Iris pigment epithelial cell (primary cell): ENCODE results near the gene CRNKL1.

Source experiments
- DNase-seq: peaks from one replicate; pipeline ENCODE4 v3.0.0-alpha.2; 2011; ENCODE audit warnings: low read depth

Gene CRNKL1

DNA sequence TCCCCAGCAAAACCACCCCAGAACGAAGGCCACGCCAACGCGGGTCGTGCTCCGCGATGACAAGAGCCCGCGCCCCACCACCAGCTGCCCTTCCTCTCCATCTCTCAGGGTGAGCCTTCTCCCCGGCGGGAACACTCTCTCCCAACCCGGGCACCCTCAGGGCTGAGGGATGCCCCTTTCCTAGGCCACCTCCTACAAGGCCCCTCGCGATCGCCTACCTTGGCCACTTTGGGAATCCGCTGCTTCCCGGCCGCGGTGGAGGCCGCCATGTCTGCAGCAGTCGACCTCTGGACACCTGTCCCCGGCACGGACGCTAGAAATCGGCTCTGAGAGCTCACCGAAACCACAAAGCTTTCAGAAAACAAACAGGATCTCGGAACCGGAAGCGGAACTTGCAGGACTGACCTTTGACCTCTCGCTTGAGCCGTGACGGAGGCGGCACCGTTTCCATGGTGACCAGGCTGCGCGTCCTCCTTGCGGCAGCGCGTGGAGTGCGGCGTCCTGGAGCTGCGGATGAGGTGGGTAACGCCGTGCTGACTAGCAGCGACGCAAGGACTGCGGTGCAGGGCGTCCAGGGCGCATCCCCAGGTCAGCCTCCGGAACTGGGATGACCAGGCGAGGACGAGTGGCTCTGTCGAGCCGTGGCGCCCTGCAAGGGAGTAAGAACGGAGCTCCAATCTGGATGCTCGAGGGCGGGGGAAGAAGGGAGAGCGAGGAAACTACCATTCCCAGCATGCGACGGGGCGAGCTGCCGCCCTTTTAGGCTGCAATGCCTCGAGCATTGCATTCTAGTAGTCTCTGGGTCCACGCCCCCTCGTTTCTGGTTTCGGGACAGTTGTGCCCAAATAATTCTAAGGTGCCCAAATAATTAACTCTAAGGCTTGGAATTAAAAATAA, at the start of gene CRNKL1, which contains the start of gene CFAP61:
Gene CRNKL1, minus strand, starts transcription at position 393 of the 897 bp plus-strand sequence. Its CDS starts 124 bp downstream, at position 269.
Gene CFAP61, plus strand, starts transcription at position 459 of the 897 bp plus-strand sequence. CDS start 4,122 bp downstream, outside the sequence.
- peak; percentile 97 for DNase-seq

DNA sequence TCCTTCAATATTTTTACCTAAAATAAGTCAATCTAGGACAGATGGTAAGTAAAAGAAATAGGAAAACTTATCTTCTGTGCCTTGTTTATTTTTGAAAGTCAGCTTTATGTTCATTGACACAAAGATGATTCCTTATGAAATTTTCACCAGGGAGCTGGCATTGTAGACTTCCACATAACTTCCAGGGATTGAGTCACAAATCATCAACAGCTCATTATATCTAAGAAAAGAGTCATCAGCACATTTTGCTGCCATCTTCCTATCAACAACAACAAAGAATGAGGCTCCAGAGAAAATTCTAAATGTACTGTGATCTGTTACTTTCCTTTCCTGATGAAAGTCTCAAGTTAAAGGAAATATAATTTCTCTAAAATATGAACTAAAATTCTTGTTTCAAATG, 48.6 kb upstream of the CRNKL1 start:
- no peak for DNase-seq

DNA sequence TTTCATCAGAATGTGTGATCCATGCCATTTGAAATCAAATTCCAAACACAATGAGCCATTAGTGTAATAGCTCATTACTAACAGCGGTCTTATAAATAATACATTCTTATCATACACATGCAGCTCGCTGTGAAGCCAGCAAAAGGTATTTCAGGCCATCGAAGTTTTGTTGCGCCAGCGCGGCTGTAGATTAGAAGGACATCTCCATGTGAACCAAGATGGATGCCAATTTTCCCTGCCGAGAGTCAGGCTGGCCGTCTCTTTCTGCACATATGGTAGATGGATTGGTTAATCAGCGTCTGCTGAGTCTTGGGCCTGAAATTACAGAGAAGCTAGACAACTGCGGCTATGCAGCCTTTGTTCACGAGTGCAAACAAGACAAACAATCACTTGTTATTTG, 44.2 kb upstream of the CRNKL1 start:
- DNase-seq, result no peak

DNA sequence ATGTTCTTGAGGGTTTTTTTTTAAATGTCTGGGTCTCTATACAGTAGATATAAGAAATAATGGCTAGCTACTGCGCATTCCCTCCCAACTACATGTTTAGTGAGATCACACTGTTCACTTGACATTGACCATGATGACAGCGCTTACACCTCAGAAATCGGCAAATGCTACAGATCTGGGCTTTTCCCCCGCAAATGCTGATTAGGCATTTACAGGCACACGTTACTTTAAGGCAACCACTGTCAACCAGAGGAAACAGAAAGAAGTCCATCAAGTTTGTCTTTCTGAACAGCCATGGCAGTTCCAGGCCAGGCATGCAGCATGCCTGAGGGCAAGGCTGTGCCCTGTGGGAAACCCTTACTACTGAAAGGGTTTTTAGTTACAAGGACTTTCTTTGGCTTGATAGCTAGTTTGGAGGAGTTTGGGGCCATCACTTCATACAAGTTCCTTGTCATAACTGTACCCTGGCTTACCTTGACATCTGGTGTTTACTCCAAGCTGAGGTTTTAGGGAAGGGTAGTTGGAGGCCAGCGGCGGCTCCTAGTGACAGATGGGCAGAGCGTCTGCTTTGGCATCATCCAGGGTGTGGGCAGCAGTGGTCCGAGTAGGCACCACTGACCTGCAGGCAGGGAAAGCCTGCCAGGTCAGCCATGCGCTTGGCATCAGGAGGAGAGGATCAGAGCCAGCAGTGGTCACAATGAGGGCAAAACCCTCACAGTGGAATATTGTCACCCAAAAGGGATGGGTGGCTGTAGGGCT, 43.0 kb upstream of the CRNKL1 start:
- DNase-seq, result no peak

DNA sequence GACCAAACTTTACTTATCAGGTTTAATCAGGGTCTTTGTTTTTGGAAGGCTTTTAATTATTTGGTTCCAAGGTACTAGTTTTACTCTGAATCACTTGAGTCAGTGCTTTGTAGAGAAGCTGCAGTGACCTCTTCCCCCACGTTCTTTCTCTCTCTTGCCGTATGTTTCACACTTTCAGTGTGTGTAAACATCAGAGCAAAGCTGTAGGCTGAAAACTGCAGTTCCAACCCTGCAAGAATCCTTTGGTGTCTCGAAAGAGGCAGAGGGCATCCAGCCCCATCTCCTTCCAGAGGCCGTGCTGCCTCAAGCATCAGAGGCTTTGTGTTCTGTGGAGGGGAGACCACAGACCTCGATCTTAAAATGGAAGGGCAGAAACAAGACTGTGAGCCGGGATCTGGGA, 42.1 kb upstream of the CRNKL1 start:
- DNase-seq, result no peak

DNA sequence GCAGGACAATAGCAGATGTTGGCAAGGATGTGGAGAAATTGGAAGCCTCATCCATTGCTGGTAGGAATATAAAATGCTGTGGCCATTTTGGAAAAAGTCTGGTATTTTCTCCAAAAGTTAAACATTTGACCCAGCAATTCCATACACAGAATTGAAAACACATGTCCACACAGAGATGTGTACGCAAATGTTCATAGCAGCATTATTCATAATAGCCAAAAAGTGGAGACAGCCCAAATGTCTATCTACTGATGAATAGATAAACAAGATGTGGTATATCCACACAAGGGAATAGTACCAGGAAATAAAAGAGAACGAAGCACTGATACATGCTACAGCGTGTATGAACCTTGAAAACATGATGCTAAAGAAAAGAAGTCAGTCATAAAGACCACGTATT, 40.6 kb upstream of the CRNKL1 start:
- no peak for DNase-seq

DNA sequence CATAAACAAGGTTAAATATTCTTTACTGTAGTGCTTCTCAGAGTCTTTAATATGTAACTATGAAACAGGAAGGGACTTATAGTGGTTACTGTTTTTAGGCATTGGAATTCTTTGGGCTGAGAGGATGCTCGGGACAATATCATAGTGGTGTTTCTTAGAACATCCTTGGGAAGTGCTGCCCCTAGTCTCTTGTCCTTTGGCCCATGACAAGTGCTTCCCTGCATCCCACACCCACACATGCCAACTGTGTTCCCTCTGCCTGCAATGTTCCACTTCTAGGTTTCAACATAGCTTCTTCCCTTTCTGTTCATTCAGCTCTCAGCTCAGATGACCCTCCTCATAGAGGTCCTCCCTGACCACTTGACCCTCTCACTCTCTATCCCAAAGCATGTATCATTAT, 37.7 kb upstream of the CRNKL1 start:
- DNase-seq, result no peak

DNA sequence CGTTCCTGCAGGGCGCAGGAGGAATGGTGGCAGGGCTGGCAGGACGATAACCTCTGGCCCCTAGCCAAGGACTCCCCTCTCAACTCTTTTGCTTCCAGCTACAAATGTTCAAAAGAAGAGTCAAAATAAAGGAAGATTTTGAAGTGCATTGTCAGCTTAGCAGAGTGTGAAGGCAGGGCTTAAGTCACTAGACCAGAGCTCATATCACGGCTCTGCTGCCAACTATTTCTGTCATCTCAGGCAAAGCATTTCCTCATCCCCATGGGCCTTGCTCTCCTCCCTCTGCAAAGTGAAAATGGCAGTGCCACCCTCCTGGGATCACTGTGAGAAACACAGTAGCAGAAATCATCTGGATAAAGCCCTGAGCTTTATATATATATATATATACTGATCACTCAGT, 36.8 kb upstream of the CRNKL1 start:
- no peak for DNase-seq

DNA sequence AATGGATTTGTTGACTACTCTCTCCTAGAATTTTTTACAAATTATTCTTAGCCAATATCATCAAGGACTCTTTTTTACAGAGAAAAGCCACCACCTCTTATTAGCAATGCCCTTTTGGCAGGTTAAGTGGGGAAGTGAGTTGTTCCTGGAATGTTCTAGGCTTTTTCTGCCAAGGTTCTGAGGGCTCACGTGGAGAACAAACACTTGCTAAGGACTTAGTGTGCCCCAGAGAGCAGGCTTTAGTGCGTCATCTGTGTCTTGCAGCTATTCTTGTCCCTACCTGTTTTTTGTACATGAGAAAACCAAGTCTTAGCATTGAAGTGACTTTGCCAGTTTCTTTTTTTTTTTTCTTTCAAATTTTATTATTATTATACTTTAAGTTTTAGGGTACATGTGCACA, 33.5 kb upstream of the CRNKL1 start:
- DNase-seq, result no peak

DNA sequence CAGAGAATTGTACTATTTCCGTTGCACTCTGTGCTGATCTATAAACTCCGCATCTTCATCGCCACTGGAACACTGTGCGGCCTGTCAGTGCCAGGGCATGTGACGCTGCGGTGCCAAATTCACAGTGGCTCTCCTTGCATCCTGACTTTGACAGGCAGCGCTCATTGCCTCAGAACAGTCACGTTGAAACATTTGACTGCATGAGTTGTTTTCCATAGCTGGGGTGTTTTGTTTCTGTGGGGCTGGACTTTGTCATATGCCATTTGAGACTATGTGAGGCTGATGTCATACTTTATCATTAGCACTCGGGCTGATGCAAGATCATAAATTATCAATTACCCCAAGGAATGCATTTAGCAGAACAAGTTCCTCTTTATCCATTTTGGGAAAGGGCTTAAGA, 32.8 kb upstream of the CRNKL1 start:
- no peak for DNase-seq

DNA sequence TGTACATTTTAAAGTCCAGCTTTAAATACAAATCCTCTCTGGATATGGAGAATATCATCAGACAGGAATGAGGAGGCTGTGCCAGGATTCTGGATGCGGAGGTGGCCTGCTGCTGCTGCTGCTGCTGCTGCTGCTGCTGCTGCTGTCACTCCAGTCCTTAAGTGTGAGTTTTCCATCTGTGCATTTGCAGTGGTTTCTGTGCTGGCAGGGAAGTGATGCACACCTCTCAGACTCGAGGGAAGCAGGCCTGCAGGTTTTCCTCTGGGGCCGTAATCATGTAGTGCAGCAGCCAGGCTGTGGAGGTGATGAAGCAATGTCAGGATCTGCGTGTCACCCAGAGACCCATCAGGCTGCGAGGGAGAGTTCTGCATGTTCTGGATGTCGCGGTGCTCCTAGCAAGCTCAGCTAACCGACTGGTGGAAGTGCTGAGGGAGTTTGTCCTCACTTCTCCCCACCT, 32.1 kb upstream of the CRNKL1 start:
- no peak for DNase-seq

DNA sequence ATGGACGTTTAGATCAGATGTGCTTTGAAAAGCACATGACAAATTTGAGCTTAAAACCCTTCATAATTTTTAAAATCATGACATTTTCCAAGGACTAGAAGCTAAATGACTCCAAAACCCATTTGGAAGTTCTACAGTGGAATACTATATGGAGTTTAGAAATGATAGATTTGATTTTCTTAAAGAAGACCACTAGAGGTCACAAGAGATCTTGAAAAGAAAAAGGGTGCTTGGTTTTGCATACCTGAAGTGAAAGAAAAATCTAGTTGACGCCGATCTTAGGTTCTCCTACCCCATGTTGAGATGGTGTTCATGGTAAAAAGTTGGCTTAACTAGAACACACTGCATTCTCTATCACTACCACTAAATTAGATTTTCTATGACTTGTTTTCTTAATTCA, 31.5 kb upstream of the CRNKL1 start:
- peak; percentile 22 for DNase-seq

DNA sequence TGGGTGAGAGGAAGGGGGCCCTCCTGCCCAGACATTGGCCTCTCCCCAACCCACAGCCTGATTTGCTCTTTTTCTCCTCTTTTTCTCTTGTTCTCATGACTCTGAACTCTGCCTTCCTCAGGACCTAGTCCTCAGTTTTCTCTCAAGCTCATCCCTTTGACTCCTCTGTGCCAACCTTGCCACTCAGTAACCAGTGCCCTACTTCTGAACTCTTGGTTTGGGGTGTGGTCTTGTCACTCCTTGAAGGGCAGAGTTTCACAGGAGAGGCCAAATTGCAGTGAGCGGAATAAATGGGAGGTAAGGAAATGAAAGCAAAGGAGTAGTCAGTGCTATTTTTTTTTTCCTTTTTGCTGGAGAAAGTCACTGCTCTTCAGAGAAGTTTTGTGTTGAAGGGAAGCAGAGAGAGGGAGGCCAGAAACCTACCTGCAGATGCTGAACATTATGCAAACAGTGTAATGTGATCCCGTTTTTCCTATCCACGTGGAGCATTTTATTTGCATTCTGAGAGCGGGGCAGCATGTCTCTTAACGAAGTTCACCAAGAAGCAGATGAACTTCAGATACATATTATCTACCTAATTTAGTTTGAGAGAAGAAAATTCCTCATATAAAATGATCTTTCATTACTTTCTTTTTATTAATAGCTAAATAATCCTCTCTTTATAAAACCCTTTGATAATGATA, 27.0 kb upstream of the CRNKL1 start:
- DNase-seq, result no peak

DNA sequence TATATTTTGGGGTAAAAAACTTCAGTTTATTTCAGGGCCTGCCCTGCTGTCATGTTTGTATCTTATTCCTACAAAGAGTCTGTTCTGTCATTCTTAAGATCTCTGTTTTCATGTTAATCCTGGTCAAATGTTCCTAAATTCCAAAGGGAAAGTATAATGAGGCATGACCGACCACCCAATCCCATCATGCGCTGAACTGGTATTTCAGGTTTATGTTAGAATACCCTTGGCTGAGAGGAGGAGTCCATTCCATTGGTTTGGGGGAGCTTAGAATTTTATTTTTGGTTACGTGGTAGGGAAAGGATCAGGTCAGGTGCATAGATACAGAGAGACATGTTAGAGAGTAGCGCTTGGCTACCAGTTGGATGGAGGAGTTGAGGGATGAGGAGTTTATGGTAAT, 25.8 kb upstream of the CRNKL1 start:
- DNase-seq, result no peak

DNA sequence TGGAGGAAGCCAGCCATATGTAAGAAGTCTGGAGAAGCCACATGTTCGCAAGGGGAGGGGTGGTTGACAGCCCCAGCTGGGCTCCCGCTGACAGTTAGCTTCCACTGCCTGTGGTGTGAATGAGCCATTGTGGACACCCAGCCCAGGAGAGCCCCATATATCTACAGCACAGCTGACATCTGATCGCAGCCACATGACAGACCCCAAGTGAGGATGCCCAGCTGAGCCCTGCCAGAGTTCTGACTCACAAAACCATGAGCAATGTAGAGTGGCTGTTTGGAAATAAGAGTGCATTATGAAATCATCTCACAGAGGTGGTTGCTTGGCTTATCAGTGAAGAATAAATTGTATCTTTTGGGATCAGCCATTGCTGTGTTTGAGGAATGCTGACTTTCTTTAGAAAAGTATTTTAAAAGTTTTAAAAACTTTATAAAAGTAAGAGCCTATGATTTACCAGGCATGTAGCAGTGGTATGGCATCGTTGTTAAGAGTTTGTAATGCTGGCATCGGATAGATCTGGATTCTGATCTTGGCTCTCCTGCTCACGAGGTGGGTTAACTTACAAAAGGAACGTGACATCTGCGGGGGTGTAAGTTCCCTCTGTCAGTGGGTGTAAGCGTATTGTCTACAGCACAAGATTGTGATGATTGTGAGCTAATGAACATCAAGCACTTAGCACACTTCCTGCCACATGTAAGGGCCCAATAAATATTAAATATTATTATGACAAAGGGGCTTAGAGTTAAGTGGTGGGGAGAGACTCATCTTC, 24.2 kb upstream of the CRNKL1 start:
- peak; percentile 65 for DNase-seq

DNA sequence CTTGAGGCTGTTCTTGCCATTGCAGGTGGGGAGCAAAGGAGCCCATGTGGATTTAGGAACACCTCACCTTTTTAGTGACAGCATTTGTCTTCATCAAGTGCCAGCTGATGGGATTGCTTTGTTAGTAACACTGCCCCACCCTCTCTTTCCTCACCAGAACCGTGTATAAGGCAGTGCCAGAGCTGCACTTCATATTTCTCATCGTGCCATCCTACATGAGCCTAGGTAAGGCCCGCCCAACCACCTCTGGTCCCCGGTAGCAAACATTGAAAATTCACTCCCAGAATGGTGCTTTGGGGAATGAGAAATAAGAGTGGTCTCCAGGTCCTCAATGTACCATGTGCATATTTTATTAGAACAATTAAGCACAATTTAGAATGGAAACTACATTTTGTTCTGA, 22.8 kb upstream of the CRNKL1 start:
- no peak for DNase-seq

DNA sequence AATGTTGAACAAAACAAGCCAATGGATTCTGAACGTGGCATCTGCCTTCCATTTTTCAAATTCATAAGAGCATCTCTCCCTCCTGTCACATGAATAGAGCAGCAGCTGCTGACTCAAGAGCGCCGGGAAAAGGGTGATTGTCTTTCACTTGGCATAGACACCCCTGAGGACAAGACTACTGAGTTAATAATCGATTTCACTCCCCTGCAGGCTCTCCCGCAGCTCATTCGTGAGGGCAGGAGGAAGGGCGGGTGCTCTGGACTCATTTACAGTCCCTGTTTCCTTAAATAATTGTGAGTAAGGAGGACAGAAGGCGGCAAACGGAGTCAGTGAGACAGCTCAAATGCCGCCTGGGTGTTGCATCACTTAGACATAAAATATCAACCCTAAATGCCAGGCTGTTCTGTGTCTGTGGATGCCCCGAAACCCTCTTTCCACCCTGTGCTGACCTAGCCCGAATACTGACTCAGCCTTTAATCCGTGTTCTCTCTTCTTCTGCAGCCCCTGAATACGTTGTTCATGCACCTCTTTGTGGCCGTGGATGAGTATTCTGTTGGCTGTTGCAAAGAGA, 21.6 kb upstream of the CRNKL1 start:
- DNase-seq, result no peak

DNA sequence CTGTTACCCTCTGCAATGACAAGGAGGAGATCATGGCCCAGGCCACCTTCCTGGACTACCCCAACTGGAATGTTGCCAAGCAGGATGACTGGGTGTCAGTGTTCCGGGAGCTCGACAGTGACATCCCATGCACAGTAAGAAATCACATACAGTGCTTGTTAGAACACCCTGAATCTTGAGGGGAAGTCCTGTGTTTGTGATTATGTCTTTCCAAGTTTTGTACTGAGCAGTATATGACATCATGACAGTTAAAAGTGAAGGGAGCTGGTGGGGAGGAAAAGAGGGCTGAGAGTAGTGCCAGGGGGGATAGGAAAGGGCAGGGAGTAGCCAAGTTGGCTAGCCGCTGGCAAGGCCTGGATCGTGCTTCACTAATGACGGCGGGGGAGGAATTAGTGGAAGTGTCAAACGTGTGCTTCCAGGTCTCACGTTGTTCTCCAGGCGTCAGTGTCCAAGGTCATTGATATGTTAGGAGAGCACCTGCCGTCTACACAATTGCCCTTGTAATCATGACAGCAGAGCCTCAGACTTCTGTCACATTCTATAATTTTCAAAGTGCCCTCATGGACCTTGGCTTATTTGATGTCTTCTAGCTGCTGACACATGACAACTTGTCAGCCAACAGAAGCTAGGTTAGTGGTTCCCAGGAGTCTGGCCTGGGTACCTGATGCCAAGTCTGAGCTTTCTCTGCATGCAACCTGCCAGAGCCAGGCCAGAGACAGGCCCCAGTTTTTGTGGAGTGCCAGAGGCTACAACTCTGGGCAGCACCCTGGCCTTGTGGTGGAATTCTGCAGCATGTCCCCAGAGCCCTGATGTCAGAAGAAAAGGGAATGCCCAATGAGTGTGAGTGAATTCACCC, 18.8 kb upstream of the CRNKL1 start:
- DNase-seq, result no peak

DNA sequence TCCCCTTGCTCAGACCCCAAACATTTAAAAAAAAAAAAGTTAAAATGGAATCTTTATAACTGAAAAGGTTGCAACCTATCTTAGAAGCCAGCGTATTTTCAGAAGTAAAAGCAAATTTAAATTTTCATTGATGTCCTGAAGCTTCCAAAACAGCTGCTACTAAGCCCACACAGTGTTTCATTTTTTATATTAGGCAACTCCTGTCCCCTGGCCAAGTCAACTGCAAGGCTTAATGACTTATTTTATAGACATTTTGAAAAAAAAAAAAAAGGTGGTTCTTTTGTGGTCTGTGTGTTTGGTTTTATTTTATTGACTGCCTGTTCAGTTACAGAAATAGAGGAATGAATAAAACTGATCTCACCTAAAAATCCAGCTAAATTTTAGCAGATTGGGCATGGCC, 13.1 kb upstream of the CRNKL1 start:
- no peak for DNase-seq

DNA sequence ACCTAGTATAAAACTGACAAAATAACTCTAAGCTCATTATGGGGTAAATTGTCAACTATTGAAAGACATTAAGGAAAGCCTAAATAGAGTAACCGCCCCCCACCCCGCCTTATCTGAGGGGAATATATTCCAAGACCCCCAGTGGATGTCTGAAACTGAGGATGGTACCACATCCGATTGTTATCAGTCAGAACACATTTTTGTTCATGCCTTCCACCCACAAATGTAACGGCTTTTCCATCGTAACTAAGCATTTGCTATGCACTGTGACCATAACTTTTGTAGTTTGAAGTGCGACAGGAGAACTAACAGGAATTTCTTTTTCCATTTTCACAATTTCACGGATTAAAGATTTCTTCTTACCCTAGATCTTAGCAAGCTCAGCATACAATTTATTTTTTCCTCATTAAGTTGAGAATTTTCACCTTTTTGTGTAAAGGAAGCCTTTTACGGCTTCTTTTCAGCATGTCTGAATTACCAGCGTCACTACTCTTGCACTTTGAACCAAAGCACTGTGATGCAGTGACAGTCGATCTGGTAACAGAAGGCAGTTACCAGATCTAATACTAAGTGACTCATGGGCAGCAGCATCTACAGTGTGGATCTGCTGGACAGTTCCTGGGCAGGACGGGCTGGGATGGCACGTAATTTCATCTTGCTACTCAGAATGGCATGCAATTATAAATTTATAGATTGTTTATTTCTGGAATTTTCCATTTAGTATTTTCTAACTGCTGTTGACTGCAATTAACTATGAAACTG, 11.9 kb upstream of the CRNKL1 start:
- DNase-seq, result no peak
